Panc1 (cell line): Measurements from ENCODE around the gene WNT10A. TPM values are rescaled to one million over a fixed set of nuclear protein-coding genes. Genes with fewer than 3 reads are reported as not detected.
A peak's percentile ranks its signal among the peaks of the same experiment; 100 is the strongest.

ENCODE experiments used
- ATAC-seq: fragments of 200-7000 bp; cut with Tn5 transposase; 2 replicates; pipeline ENCODE4 v1.9.1; 2020; ENCODE audit warnings: mild to moderate bottlenecking, moderate library complexity
- BruUV-seq: library from RNA; stranded (reverse); fragments of 400-500 nt; replicated peaks from 2 replicates; lab custom pipeline; 2021; lab: Mats Ljungman, UMichigan
- CTCF ChIA-PET: fragments of 300-600 bp; sonication (Branson Sonifier 250); formaldehyde crosslinking; loops from one replicate; lab custom pipeline; 2022; ENCODE audit warnings: antibody characterized with exemption; lab: Charles Lee
- POLR2A ChIA-PET: fragments of 300-600 bp; sonication (Branson Sonifier 250); formaldehyde crosslinking; loops from one replicate; lab custom pipeline; 2022; ENCODE audit warnings: antibody characterized with exemption; lab: Charles Lee
- DNase-seq: peaks from one replicate; pipeline ENCODE4 v3.0.0-alpha.2; 2010; ENCODE audit warnings: low read depth, low spot score
- H3K27ac ChIP-seq: 2 replicates; pipeline ENCODE4 v1.5.1; 2011; ENCODE audit warnings: mild to moderate bottlenecking, low read length, inconsistent platforms
- H3K27me3 ChIP-seq: fragments of 200-500 bp; sonication (Bioruptor generic); 2 replicates; pipeline ENCODE4 v1.6.0; 2014; ENCODE audit warnings: low read length, inconsistent platforms; ENCODE audit not compliant: control insufficient read depth, insufficient read depth
- H3K36me3 ChIP-seq: fragments of 200-500 bp; sonication (Bioruptor generic); 2 replicates; pipeline ENCODE4 v1.5.1; 2014; ENCODE audit warnings: inconsistent platforms, mild to moderate bottlenecking, low read length, moderate library complexity; ENCODE audit not compliant: control insufficient read depth, insufficient read depth
- H3K4me1 ChIP-seq: 2 replicates; pipeline ENCODE4 v1.5.1; 2011; ENCODE audit warnings: inconsistent platforms, mild to moderate bottlenecking, low read length, moderate library complexity; ENCODE audit not compliant: control insufficient read depth, insufficient read depth
- H3K4me3 ChIP-seq, 2 experiments: 2 replicates each; pipeline ENCODE4 v1.5.1; 2011 to 2012; ENCODE audit warnings: low read depth in 2 of 2, low read length in 2 of 2, mild to moderate bottlenecking in 2 of 2, inconsistent platforms in 1 of 2, moderate library complexity in 1 of 2
- H3K9me3 ChIP-seq: fragments of 200-500 bp; sonication (Bioruptor generic); 2 replicates; pipeline ENCODE4 v1.5.1; 2014; ENCODE audit warnings: low read depth, mild to moderate bottlenecking, inconsistent platforms, low read length, moderate library complexity; ENCODE audit not compliant: control insufficient read depth, insufficient read depth
- CTCF ChIP-seq: fragments of 450-650 bp; IDR thresholded peaks from 2 replicates; pipeline ENCODE4 v1.5.1; 2017; ENCODE audit warnings: mild to moderate bottlenecking
- POLR2AphosphoS5 ChIP-seq: IDR thresholded peaks from 2 replicates; pipeline ENCODE4 v1.6.1; 2012; ENCODE audit warnings: mild to moderate bottlenecking, low read depth, low read length, moderate library complexity
- REST ChIP-seq, 2 experiments: IDR thresholded peaks; 2 replicates each; pipeline ENCODE4 v1.6.1; 2011 to 2012; ENCODE audit warnings: low read depth in 2 of 2, control low read depth in 1 of 2, low read length in 1 of 2, mild to moderate bottlenecking in 1 of 2, moderate library complexity in 1 of 2; ENCODE audit not compliant: insufficient read depth in 1 of 2
- SIN3A ChIP-seq: IDR thresholded peaks from 2 replicates; pipeline ENCODE4 v1.6.1; 2012; ENCODE audit warnings: low read depth, mild to moderate bottlenecking, low read length, moderate library complexity, borderline replicate concordance; ENCODE audit not compliant: insufficient read depth
- TCF7L2 ChIP-seq: IDR thresholded peaks from 2 replicates; pipeline ENCODE4 v1.6.1; 2011; ENCODE audit warnings: mild to moderate bottlenecking, low read depth, low read length, inconsistent platforms
- in situ Hi-C: cut with HindIII; loops from 2 replicates; pipeline ENCODE4 v1.10.0; 2016; ENCODE audit warnings: low sequenced_read_pairs, low pct_unique_long_range_greater_than_20kb
- intact Hi-C: fragments of 100-400 bp; cut with micrococcal nuclease; formaldehyde crosslinking; loops from one replicate; pipeline ENCODE4 v1.10.0; 2022; ENCODE audit not compliant: unreplicated experiment
- total RNA-seq: library from RNA; stranded (reverse); gene quantifications from one replicate; pipeline ENCODE4 v1.2.1, GENCODE V29; 2021; ENCODE audit not compliant: unreplicated experiment

WNT10A gene
- total RNA-seq, 1 experiment from 2014 or later = 9.2 TPM

- ChIA-PET CTCF (no interaction called here), POLR2A (no interaction called here)
- intact Hi-C loops (no loop called here), in situ Hi-C loops (no loop called here)
- no peak for ATAC-seq
- Histone ChIP-seq H3K36me3 (no peaks in the 10 kb centered on the region), H3K4me3 (no peak overlapping the region), H3K4me1 (peaks cover 54% of the 10 kb centered on the region), H3K27ac (peak overlapping the region; percentile 80), H3K9me3 (no peaks in the 10 kb centered on the region), H3K27me3 (no peaks in the 10 kb centered on the region)
- TF ChIP-seq TCF7L2 (no peak), SIN3A (no peak), REST (IDR thresholded peaks at IDR 0.05; ENCODE audit: insufficient read depth in 1 of 2, low read depth in 2 of 2, low read length in 1 of 2) (no peak), CTCF (no peak), POLR2AphosphoS5 (no peak)
- BruUV-seq = no TSS peak
- no peak for DNase-seq
Observed at GRCh38 chr2:218894880-218895157, 14.2 kb downstream of the WNT10A start.

GRCh38 chr2:218895326-218895725 is 14.7 kb downstream of the WNT10A start:
- no peak for ATAC-seq

More at GRCh38 chr2:218895326-218895725, 14.7 kb downstream of the WNT10A start:
- H3K27ac ChIP-seq = peak overlapping the region; percentile 80
- H3K9me3 ChIP-seq = no peaks in the 10 kb centered on the region
- peaks cover 54% of the 10 kb centered on the region for H3K4me1 ChIP-seq
- no TSS peak for BruUV-seq
- in situ Hi-C loops = no loop called here
- no peak overlapping the region for H3K4me3 ChIP-seq
- POLR2A ChIA-PET = interaction anchor here (0.6 kb wide), 1 partner anchor 209 kb away, joined by 4 read pairs; no protein-coding TSS in a partner anchor
- no peak for TF ChIP-seq TCF7L2
- TF ChIP-seq CTCF = no peak
- no peak for TF ChIP-seq SIN3A
- no peak for TF ChIP-seq REST (IDR thresholded peaks at IDR 0.05; ENCODE audit: insufficient read depth in 1 of 2, low read depth in 2 of 2, low read length in 1 of 2)
- no peak for TF ChIP-seq POLR2AphosphoS5
- no peaks in the 10 kb centered on the region for H3K36me3 ChIP-seq
- no peaks in the 10 kb centered on the region for H3K27me3 ChIP-seq
- CTCF ChIA-PET = interaction anchor here (0.6 kb wide), 1 partner anchor 32 kb away, joined by 3 read pairs; no protein-coding TSS in a partner anchor
- DNase-seq = no peak
- intact Hi-C loops = no loop called here
